ENCODE data around the gene VAPB.

The VAPB gene

DNA sequence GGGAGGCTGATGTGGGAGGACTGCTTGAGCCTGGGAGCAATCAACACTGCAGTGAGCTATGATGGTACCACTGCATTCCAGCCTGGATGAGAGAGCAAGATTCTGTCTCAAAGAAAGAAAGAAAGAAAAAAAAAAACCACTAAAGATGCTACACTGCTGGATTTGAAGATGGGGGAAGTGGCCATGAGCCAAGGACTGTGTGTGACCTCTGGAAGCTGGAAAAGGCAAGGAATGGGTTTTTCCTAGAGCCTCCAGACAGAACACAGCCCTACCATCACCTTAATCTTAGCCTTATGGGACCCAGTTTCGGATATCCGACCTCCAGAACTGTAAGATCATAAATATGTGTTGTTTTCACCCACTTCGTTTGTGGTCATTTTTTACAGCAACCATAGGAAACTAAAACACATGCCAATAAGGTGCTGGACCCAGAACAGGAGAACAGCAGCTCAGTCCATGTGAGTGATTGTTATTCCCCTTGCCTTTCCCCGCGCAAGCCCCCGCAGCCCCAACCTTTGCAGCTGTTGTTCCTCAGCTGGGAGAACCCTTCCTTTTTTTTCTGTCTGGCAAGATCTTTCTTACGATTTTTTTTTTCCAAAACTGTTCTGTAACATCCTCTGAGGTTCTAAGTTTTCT is 11.1 kb upstream of the VAPB start:
- Histone ChIP-seq H3K4me3 (ENCODE audit: severe bottlenecking) (no peak overlapping the region), H3K27ac (ENCODE audit: poor library complexity, severe bottlenecking) (no peak overlapping the region), H3K27me3 (ENCODE audit: insufficient read depth, poor library complexity, severe bottlenecking) (no peaks in the 10 kb centered on the region), H3K36me3 (ENCODE audit: low read depth) (no peaks in the 10 kb centered on the region), H3K9me3 (ENCODE audit: severe bottlenecking) (peaks cover 5% of the 10 kb centered on the region), H3K4me1 (ENCODE audit: insufficient read depth, poor library complexity, severe bottlenecking) (no peaks in the 10 kb centered on the region)
- DNase-seq (ENCODE audit: low spot score) (peak; percentile 53), ATAC-seq (ENCODE audit: low read depth) (no peak)
- TF ChIP-seq, protein P1, sequence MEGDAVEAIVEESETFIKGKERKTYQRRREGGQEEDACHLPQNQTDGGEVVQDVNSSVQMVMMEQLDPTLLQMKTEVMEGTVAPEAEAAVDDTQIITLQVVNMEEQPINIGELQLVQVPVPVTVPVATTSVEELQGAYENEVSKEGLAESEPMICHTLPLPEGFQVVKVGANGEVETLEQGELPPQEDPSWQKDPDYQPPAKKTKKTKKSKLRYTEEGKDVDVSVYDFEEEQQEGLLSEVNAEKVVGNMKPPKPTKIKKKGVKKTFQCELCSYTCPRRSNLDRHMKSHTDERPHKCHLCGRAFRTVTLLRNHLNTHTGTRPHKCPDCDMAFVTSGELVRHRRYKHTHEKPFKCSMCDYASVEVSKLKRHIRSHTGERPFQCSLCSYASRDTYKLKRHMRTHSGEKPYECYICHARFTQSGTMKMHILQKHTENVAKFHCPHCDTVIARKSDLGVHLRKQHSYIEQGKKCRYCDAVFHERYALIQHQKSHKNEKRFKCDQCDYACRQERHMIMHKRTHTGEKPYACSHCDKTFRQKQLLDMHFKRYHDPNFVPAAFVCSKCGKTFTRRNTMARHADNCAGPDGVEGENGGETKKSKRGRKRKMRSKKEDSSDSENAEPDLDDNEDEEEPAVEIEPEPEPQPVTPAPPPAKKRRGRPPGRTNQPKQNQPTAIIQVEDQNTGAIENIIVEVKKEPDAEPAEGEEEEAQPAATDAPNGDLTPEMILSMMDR (IDR thresholded peaks at IDR 0.05; ENCODE audit: poor library complexity, severe bottlenecking), result no peak

DNA sequence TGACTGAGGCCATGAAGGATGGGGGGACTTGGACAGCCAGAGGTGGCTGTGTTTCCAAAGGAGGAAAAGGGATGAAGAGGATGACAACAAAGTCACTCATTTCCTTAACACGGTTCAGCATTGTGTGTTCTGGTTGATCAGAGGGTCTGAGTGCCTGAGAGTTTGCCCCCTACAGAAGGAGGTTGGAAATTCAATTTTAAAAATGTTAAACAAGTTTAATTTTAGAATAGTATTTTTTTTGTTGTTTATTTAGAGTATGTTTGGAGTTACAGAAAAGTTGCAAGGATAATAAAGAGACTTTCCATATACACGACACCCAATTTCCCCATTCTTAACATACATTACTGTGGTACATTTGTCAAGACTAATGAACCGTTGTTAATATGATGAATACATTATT is 10.3 kb upstream of the VAPB start:
- H3K4me1 ChIP-seq (ENCODE audit: insufficient read depth, poor library complexity, severe bottlenecking), result no peaks in the 10 kb centered on the region
- ATAC-seq (ENCODE audit: low read depth) (no peak), DNase-seq (ENCODE audit: low spot score) (no peak)
- no peak overlapping the region for H3K27ac ChIP-seq (ENCODE audit: poor library complexity, severe bottlenecking)
- peaks cover 5% of the 10 kb centered on the region for H3K9me3 ChIP-seq (ENCODE audit: severe bottlenecking)
- no peak overlapping the region for H3K4me3 ChIP-seq (ENCODE audit: severe bottlenecking)
- H3K27me3 ChIP-seq (ENCODE audit: insufficient read depth, poor library complexity, severe bottlenecking), result no peaks in the 10 kb centered on the region
- TF ChIP-seq, protein P1 (IDR thresholded peaks at IDR 0.05; ENCODE audit: poor library complexity, severe bottlenecking), result peak; percentile 38
- no peaks in the 10 kb centered on the region for H3K36me3 ChIP-seq (ENCODE audit: low read depth)

DNA sequence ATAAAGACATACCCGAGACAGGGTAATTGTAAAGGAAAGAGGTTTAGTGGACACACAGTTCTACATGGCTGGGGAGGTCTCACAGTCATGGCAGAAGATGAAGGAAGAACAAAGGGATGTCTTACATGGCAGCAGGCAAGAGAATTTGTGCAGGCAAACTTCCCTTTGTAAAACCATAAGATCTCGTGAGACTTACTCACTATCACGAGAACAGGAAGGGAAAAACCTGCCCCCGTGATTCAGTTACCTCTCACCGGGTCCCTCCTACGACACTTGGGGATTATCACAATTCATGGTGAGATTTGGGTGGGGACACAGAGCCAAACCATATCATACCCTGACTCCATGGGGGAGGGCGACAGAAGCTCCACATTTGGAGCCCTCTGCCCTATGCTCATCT is 7.4 kb upstream of the VAPB start:
- Histone ChIP-seq H3K27me3 (ENCODE audit: insufficient read depth, poor library complexity, severe bottlenecking) (no peaks in the 10 kb centered on the region), H3K4me1 (ENCODE audit: insufficient read depth, poor library complexity, severe bottlenecking) (peaks cover 6% of the 10 kb centered on the region), H3K9me3 (ENCODE audit: severe bottlenecking) (peaks cover 5% of the 10 kb centered on the region), H3K36me3 (ENCODE audit: low read depth) (no peaks in the 10 kb centered on the region), H3K27ac (ENCODE audit: poor library complexity, severe bottlenecking) (no peak overlapping the region), H3K4me3 (ENCODE audit: severe bottlenecking) (no peak overlapping the region)
- no peak for ATAC-seq (ENCODE audit: low read depth)
- TF ChIP-seq, protein P1 (IDR thresholded peaks at IDR 0.05; ENCODE audit: poor library complexity, severe bottlenecking), result no peak
- DNase-seq (ENCODE audit: low spot score), result no peak

DNA sequence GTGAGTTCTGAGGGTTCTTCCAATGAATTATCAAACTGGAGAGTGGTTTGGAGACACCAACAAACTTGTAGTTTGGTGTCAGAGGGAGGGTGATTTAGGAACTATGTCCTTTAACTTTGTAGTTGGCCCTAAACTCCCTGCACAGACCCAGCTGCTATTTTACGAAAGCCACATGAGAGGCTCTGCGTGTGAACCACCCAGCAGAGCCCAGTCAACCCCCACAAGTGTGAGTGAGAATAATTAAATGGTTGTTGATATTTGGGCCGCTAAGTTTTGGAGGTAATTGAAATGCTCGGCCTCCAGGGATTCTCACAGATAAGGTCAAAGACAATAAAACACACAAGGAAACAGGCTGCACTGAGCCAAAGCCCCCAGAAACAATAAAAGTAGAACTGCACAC is 6.9 kb upstream of the VAPB start:
- Histone ChIP-seq H3K4me1 (ENCODE audit: insufficient read depth, poor library complexity, severe bottlenecking) (peaks cover 6% of the 10 kb centered on the region), H3K36me3 (ENCODE audit: low read depth) (no peaks in the 10 kb centered on the region), H3K27me3 (ENCODE audit: insufficient read depth, poor library complexity, severe bottlenecking) (no peaks in the 10 kb centered on the region), H3K27ac (ENCODE audit: poor library complexity, severe bottlenecking) (no peak overlapping the region), H3K4me3 (ENCODE audit: severe bottlenecking) (no peak overlapping the region), H3K9me3 (ENCODE audit: severe bottlenecking) (peaks cover 5% of the 10 kb centered on the region)
- ATAC-seq (ENCODE audit: low read depth) (no peak), DNase-seq (ENCODE audit: low spot score) (no peak)
- TF ChIP-seq, protein P1 (IDR thresholded peaks at IDR 0.05; ENCODE audit: poor library complexity, severe bottlenecking), result no peak

DNA sequence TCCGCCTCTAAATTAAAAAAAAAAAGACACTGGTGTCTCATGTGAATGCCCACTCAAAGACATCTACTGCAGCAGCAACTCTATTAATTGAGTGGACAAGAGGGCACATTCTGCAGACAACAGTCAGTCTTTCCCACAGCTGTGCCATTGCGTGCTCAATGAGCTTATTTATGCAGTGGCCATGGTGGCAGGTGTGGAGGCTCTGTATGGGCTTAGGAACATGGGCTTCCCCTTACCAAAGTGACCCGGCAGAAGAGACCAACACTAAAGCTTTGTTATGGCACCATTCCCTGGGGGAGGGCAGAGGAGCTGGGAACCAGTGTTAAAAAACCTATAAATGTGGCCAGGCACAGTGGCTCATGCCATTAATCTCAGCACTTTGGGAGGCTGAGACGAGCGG is 4.2 kb upstream of the VAPB start:
- TF ChIP-seq, protein P1 (IDR thresholded peaks at IDR 0.05; ENCODE audit: poor library complexity, severe bottlenecking), result no peak
- Histone ChIP-seq H3K4me3 (ENCODE audit: severe bottlenecking) (no peak overlapping the region), H3K36me3 (ENCODE audit: low read depth) (peaks cover 1% of the 10 kb centered on the region), H3K4me1 (ENCODE audit: insufficient read depth, poor library complexity, severe bottlenecking) (peaks cover 7% of the 10 kb centered on the region), H3K9me3 (ENCODE audit: severe bottlenecking) (peaks cover 10% of the 10 kb centered on the region), H3K27ac (ENCODE audit: poor library complexity, severe bottlenecking) (no peak overlapping the region), H3K27me3 (ENCODE audit: insufficient read depth, poor library complexity, severe bottlenecking) (no peaks in the 10 kb centered on the region)
- DNase-seq (ENCODE audit: low spot score) (no peak), ATAC-seq (ENCODE audit: low read depth) (no peak)

Data from RWPE2 (cell line).